Neural crest cell (in vitro differentiated cells): Measurements from ENCODE around the gene ACKR2. TPM values are rescaled to one million over a fixed set of nuclear protein-coding genes. Genes with fewer than 3 reads are reported as not detected.

Experiments used
- DNase-seq: peaks from one replicate; pipeline ENCODE4 v3.0.0; 2021; ENCODE audit warnings: low read depth, mixed read lengths, low spot score
- H3K27ac Mint-ChIP-seq: one replicate; pipeline ENCODE4 v1.8.0; 2021; ENCODE audit warnings: mild to moderate bottlenecking, mixed read lengths; ENCODE audit not compliant: unreplicated experiment
- H3K27me3 Mint-ChIP-seq: 2 replicates; pipeline ENCODE4 v1.8.0; 2021; ENCODE audit warnings: low read depth, mild to moderate bottlenecking, mixed read lengths
- H3K36me3 Mint-ChIP-seq: 2 replicates; pipeline ENCODE4 v1.8.0; 2021; ENCODE audit warnings: low read depth, mild to moderate bottlenecking, mixed read lengths
- H3K4me1 Mint-ChIP-seq: 2 replicates; pipeline ENCODE4 v1.8.0; 2021; ENCODE audit warnings: mixed read lengths
- H3K4me3 Mint-ChIP-seq: one replicate; pipeline ENCODE4 v1.8.0; 2021; ENCODE audit warnings: mild to moderate bottlenecking, mixed read lengths
- H3K9me3 Mint-ChIP-seq: 2 replicates; pipeline ENCODE4 v1.8.0; 2021; ENCODE audit warnings: mixed read lengths
- CTCF ChIP-seq: fragments of 200-600 bp; sonication (generic); conservative IDR thresholded peaks from 2 replicates; pipeline ENCODE4 v1.5.0; 2021; ENCODE audit warnings: antibody characterized with exemption, mild to moderate bottlenecking
- total RNA-seq: library from RNA; stranded (reverse); gene quantifications from 2 replicates; pipeline ENCODE4 v1.2.1, GENCODE V29; 2021

Gene ACKR2
- total RNA-seq, 1 donor from 2014 or later, result 0.56 TPM

GRCh38 chr3:42892807-42893206, 83.6 kb downstream of the ACKR2 start:
- peaks cover 15% of the 10 kb centered on the region for H3K27me3 Mint-ChIP-seq
- no peak overlapping the region for H3K27ac Mint-ChIP-seq
- no peaks in the 10 kb centered on the region for H3K9me3 Mint-ChIP-seq
- no peak overlapping the region for H3K4me3 Mint-ChIP-seq
- H3K4me1 Mint-ChIP-seq, result no peaks in the 10 kb centered on the region
- no peaks in the 10 kb centered on the region for H3K36me3 Mint-ChIP-seq
- no peak for TF ChIP-seq CTCF
- DNase-seq, result no peak

- Mint-ChIP-seq H3K9me3 (no peaks in the 10 kb centered on the region), H3K36me3 (no peaks in the 10 kb centered on the region), H3K27ac (no peak overlapping the region), H3K4me3 (no peak overlapping the region), H3K4me1 (no peaks in the 10 kb centered on the region), H3K27me3 (peaks cover 7% of the 10 kb centered on the region)
- no peak for TF ChIP-seq CTCF
- DNase-seq, result no peak
Measured at GRCh38 chr3:42894698-42895579, 85.7 kb downstream of the ACKR2 start.

- Mint-ChIP-seq H3K4me3 (no peak overlapping the region), H3K4me1 (no peaks in the 10 kb centered on the region), H3K9me3 (no peaks in the 10 kb centered on the region), H3K27me3 (peaks cover 8% of the 10 kb centered on the region), H3K27ac (no peak overlapping the region), H3K36me3 (no peaks in the 10 kb centered on the region)
- no peak for TF ChIP-seq CTCF
- no peak for DNase-seq
Measured at GRCh38 chr3:42895580-42895868, 86.3 kb downstream of the ACKR2 start.

GRCh38 chr3:42898896-42899675, 89.8 kb downstream of the ACKR2 start:
- Mint-ChIP-seq H3K9me3 (no peaks in the 10 kb centered on the region), H3K4me3 (no peak overlapping the region), H3K27ac (no peak overlapping the region), H3K4me1 (no peaks in the 10 kb centered on the region), H3K36me3 (no peaks in the 10 kb centered on the region), H3K27me3 (peaks cover 18% of the 10 kb centered on the region)
- no peak for TF ChIP-seq CTCF
- no peak for DNase-seq

GRCh38 chr3:42900226-42901072, 91.2 kb downstream of the ACKR2 start:
- Mint-ChIP-seq H3K4me3 (no peak overlapping the region), H3K27ac (no peak overlapping the region), H3K4me1 (no peaks in the 10 kb centered on the region), H3K36me3 (peaks cover 3% of the 10 kb centered on the region), H3K27me3 (peaks cover 25% of the 10 kb centered on the region), H3K9me3 (peaks cover 3% of the 10 kb centered on the region)
- TF ChIP-seq CTCF, result no peak
- no peak for DNase-seq
